Neuron (in vitro differentiated cells): ENCODE results near the gene ECHDC3.

ENCODE experiments used
- H2AFZ ChIP-seq: one replicate; pipeline ENCODE4 v1.6.1; 2013; ENCODE audit warnings: low read depth, mild to moderate bottlenecking, inconsistent platforms, low read length, moderate library complexity
- H3K27me3 ChIP-seq: one replicate; pipeline ENCODE4 v1.6.1; 2013; ENCODE audit warnings: low read length; ENCODE audit not compliant: insufficient read depth
- H3K36me3 ChIP-seq: one replicate; pipeline ENCODE4 v1.6.1; 2013; ENCODE audit warnings: low read length; ENCODE audit not compliant: insufficient read depth
- H3K4me1 ChIP-seq: one replicate; pipeline ENCODE4 v1.6.1; 2013; ENCODE audit warnings: low read length; ENCODE audit not compliant: insufficient read depth
- H3K4me3 ChIP-seq: 2 replicates; pipeline ENCODE4 v1.5.1; 2013; ENCODE audit warnings: mild to moderate bottlenecking, low read length, moderate library complexity
- H3K9me3 ChIP-seq: one replicate; pipeline ENCODE4 v1.6.1; 2013; ENCODE audit warnings: low read length

The ECHDC3 gene

GRCh38 chr10:11787846-11788245 lies 45.7 kb downstream of the ECHDC3 start:
- Histone ChIP-seq H2AFZ (no peak overlapping the region), H3K9me3 (no peaks in the 10 kb centered on the region), H3K27me3 (no peaks in the 10 kb centered on the region), H3K4me3 (no peak overlapping the region), H3K36me3 (no peaks in the 10 kb centered on the region), H3K4me1 (no peaks in the 10 kb centered on the region)

DNA sequence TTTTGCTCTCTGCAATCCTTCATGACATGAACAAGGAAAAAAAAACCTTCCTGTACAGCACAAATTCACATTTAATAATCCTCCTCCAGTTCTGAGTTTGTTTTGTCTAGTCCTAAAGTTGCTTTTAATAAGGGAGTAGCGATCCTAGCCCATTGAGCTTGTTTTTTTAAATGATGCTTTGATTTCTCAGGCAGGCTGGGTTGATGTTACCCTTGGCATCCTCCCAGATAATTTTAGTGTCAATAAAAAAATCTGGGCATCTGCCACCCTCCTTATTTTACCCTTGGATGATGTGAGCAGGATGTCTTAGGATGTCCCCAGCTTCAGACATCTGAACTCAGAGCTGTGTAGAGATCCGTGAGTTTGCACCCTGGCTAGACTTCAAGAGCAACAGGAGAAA lies 47.1 kb downstream of the ECHDC3 start:
- H3K4me1 ChIP-seq: no peaks in the 10 kb centered on the region
- H3K9me3 ChIP-seq: no peaks in the 10 kb centered on the region
- no peaks in the 10 kb centered on the region for H3K27me3 ChIP-seq
- H2AFZ ChIP-seq: no peak overlapping the region
- H3K4me3 ChIP-seq: no peak overlapping the region
- no peaks in the 10 kb centered on the region for H3K36me3 ChIP-seq

- Histone ChIP-seq H3K27me3 (no peaks in the 10 kb centered on the region), H3K4me3 (no peak overlapping the region), H3K36me3 (no peaks in the 10 kb centered on the region), H2AFZ (no peak overlapping the region), H3K4me1 (no peaks in the 10 kb centered on the region), H3K9me3 (no peaks in the 10 kb centered on the region)
Observed at GRCh38 chr10:11789956-11790355, 47.8 kb downstream of the ECHDC3 start.

DNA sequence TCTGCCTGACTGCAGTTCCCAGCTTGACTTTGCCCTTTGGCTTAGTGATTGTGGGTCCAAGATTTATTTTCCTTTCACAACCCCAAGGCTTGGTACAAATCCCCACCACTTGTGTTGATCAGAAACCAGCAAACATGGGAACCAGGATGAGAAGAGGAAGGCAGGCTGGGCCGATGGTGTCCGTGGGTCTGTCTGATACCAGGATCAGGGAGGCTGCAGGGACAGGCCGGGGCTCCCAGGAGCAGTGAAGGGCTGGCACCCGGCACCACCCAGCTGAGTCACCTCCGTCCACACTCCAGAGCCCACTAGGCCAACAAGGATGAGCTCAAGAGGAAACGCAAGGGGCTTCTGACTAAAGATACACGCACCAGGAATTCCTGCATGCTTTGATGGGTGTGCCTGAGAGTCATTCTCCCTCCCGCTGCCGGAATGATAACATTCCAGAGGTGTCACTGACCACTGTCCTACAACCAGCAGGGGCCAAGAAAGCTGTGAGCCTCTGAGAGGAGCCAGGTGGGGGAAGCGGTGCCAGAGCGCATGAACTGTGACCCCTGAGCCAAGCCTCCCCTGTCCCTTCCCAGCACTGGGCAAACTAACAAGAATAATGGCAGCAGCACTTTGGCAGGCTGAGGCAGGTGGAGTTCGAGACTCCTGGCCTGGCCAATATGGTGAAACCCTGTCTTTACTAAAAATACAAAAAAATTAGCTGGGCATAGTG lies 51.7 kb downstream of the ECHDC3 start:
- Histone ChIP-seq H3K4me3 (no peak overlapping the region), H2AFZ (no peak overlapping the region), H3K27me3 (no peaks in the 10 kb centered on the region), H3K36me3 (no peaks in the 10 kb centered on the region), H3K9me3 (no peaks in the 10 kb centered on the region), H3K4me1 (no peaks in the 10 kb centered on the region)

- H3K4me3 ChIP-seq: no peak overlapping the region
- no peaks in the 10 kb centered on the region for H3K27me3 ChIP-seq
Observed at GRCh38 chr10:11794566-11794965, 52.4 kb downstream of the ECHDC3 start.

GRCh38 chr10:11795101-11795920 lies 53.1 kb downstream of the ECHDC3 start:
- H3K36me3 ChIP-seq: no peaks in the 10 kb centered on the region
- H2AFZ ChIP-seq: no peak overlapping the region
- H3K27me3 ChIP-seq: no peaks in the 10 kb centered on the region
- H3K4me1 ChIP-seq: no peaks in the 10 kb centered on the region
- no peaks in the 10 kb centered on the region for H3K9me3 ChIP-seq
- H3K4me3 ChIP-seq: no peak overlapping the region

More at GRCh38 chr10:11794566-11794965, 52.4 kb downstream of the ECHDC3 start:
- Histone ChIP-seq H3K9me3 (no peaks in the 10 kb centered on the region), H3K4me1 (no peaks in the 10 kb centered on the region), H2AFZ (no peak overlapping the region), H3K36me3 (no peaks in the 10 kb centered on the region)

- Histone ChIP-seq H2AFZ (no peak overlapping the region), H3K36me3 (no peaks in the 10 kb centered on the region), H3K27me3 (no peaks in the 10 kb centered on the region), H3K4me3 (no peak overlapping the region), H3K9me3 (no peaks in the 10 kb centered on the region), H3K4me1 (no peaks in the 10 kb centered on the region)
Observed at GRCh38 chr10:11796474-11796873, 54.3 kb downstream of the ECHDC3 start.

GRCh38 chr10:11797281-11797680 lies 55.1 kb downstream of the ECHDC3 start:
- H3K4me3 ChIP-seq: no peak overlapping the region
- no peaks in the 10 kb centered on the region for H3K9me3 ChIP-seq
- no peaks in the 10 kb centered on the region for H3K36me3 ChIP-seq
- no peaks in the 10 kb centered on the region for H3K27me3 ChIP-seq
- no peak overlapping the region for H2AFZ ChIP-seq
- no peaks in the 10 kb centered on the region for H3K4me1 ChIP-seq

- H3K9me3 ChIP-seq: no peaks in the 10 kb centered on the region
- H3K27me3 ChIP-seq: no peaks in the 10 kb centered on the region
- no peaks in the 10 kb centered on the region for H3K4me1 ChIP-seq
- H3K4me3 ChIP-seq: no peak overlapping the region
- no peak overlapping the region for H2AFZ ChIP-seq
- H3K36me3 ChIP-seq: no peaks in the 10 kb centered on the region
Observed at GRCh38 chr10:11797847-11798633, 55.9 kb downstream of the ECHDC3 start.

DNA sequence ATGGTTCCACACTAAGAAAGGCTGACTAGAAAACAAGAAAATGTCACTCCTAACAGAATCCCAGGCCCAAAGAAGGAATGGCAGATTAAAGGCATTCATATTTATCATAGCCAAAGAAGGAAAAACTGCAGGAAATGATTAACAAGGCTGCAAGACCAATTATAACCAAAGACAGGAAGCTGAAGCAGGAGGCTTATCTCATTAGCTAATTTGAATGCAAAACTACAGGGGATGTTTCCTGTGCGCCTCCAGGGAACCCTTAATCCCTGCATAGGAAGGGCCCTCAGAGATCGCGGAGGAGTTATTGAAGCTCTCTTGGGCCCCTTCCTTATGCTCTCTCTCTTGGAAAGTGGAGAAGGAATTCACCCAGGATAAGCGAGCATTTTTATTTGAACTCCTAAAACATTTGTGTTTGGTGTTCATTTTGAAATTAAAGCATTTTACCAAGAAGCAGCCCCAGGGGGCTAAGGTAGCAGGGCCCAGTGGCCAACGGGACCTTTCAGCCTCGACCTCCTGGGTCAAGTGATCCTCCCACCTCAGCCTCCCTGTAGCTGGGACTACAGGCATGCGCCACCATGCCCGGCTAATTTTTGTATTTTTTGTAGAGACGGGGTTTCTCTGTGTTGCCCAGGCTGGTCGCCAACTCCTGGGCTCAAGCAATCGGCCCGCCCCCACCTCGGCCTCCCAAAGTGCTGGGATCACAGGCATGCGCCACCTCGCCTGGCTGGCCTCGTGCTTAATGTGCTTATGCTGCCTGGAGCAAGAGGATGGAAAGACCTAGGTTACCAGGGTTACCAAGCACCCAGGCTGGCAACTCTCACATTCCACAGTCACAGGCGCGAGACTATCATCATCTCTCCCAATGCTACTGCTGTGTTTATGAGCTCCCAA lies 56.9 kb downstream of the ECHDC3 start:
- no peaks in the 10 kb centered on the region for H3K4me1 ChIP-seq
- H3K4me3 ChIP-seq: no peak overlapping the region
- H3K36me3 ChIP-seq: no peaks in the 10 kb centered on the region
- H2AFZ ChIP-seq: no peak overlapping the region
- peaks cover 2% of the 10 kb centered on the region for H3K9me3 ChIP-seq
- H3K27me3 ChIP-seq: no peaks in the 10 kb centered on the region

GRCh38 chr10:11799736-11800080 lies 57.5 kb downstream of the ECHDC3 start:
- H2AFZ ChIP-seq: no peak overlapping the region
- H3K36me3 ChIP-seq: no peaks in the 10 kb centered on the region
- no peaks in the 10 kb centered on the region for H3K27me3 ChIP-seq
- no peaks in the 10 kb centered on the region for H3K4me1 ChIP-seq
- no peak overlapping the region for H3K4me3 ChIP-seq
- H3K9me3 ChIP-seq: peaks cover 2% of the 10 kb centered on the region

DNA sequence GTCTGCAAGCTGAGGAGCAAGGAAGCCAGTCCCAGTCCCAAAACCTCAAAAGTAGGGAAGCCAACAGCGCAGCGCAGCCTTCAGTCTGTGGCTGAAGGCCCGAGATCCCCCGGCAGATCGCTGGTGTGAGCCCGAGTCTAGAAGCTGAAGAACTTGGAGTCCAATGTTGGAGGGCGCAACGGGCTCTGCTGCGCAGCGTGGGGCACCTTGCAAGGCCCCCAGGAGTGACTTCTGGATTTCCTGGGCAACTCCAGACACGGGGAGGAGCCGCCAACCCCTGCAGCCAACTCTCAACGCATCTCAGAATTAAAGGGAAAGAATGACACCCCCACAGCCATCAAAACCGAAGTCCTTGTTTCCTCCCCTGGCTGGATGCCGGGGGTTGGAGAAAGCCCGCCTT lies 62.2 kb downstream of the ECHDC3 start:
- H3K4me1 ChIP-seq: no peaks in the 10 kb centered on the region
- H2AFZ ChIP-seq: no peak overlapping the region
- peaks cover 2% of the 10 kb centered on the region for H3K9me3 ChIP-seq
- no peaks in the 10 kb centered on the region for H3K36me3 ChIP-seq
- no peaks in the 10 kb centered on the region for H3K27me3 ChIP-seq
- H3K4me3 ChIP-seq: no peak overlapping the region
